ENCODE results near the gene TMEM267. TPM values are rescaled to one million over a fixed set of nuclear protein-coding genes. Genes with fewer than 3 reads are reported as not detected.
A peak's percentile ranks its signal among the peaks of the same experiment; 100 is the strongest.

TMEM267 gene, protein sequence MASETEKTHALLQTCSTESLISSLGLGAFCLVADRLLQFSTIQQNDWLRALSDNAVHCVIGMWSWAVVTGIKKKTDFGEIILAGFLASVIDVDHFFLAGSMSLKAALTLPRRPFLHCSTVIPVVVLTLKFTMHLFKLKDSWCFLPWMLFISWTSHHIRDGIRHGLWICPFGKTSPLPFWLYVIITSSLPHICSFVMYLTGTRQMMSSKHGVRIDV
- total RNA-seq (2014; rRNA removed; shearing (Covaris generic)) = 13.9 and 17.6 TPM in 2 replicates
- 17.8 and 22.0 TPM in 2 replicates for total RNA-seq (2022)
- Bru-seq, nascent RNA = percentile 91 among the genes with signal in this experiment
- BruChase-seq, experiment 1, labeled RNA remaining after a 6-hour chase = percentile 91 among the genes with signal in this experiment
- percentile 91 among the genes with signal in this experiment for BruChase-seq, experiment 2, labeled RNA remaining after a 2-hour chase
- long read RNA-seq, transcript TMEM267-201 (3 exons, 2,338 nt) = major isoform, 22 of 53 reads
- long read RNA-seq, partial matches to known transcripts = 3 of 53 reads
- long read RNA-seq, other reads (novel, unspliced or antisense) = 26 of 53 reads

DNA sequence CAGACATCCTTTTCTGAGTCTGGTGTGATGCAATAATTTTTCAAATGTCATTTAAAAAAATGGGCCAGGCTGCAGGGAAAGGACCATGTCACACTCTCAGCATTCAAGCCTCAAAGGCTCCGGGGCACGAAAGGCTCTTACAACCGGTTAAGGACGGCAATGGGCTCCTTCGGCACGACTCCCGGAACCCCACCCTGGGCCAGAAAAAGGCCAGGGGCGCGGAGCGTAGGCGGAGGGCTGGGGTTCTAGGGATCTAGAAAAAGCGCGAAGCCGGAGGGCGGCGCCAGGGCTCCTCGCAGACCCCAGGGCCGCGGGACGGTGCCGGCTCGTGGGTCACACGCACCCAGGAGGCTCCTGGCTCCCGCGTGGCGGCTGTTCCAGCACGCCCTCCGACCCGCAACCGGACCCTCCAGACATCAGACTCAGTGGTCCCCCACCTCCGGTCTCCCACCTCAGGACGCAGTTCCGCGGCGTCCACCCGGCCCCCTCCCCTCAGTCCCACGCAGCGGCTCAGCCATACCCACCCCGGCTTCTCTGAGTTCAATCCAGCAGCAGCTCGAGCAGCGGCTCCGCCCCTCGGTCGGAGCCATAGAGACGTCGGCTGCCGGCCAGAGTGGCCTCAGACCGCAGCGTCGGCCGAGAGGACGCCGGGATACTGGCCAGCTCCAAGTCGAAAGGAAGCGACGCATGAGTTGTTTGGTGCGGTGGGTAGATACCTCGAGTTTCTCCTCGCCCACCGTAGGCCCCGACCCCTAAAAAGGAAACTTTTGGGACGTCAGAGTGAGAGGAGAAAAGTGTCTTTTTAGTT, at the start of gene TMEM267:
TSS of gene TMEM267 (minus strand) at position 568 of the 808 bp plus-strand sequence. CDS start 29,896 bp downstream, outside the sequence.
- POLR2A ChIA-PET = interaction anchor here (0.6 to 4.2 kb wide), 31 partner anchors 9 to 619 kb away, joined by 3 to 38 read pairs (median 4); partner anchors contain the start of genes C5orf34, HMGCS1, NNT and ZNF131
- Histone ChIP-seq H2AFZ (ENCODE audit: low read length) (peak within 1 kb of the TSS; percentile 78), H3K4me2 (ENCODE audit: low read length) (peak within 1 kb of the TSS; percentile 85), H3K79me2 (ENCODE audit: insufficient read depth, low read depth, low read length) (peaks cover 35% of the 10 kb centered on the region; the same call in 1 of the 2 replicates), H3K27ac (ENCODE audit: low read depth, low read length, poor library complexity, severe bottlenecking) (peak within 1 kb of the TSS; percentile 88), H3K9me2 (ENCODE audit: insufficient read depth, low read length) (no peaks in the 10 kb centered on the region), H3K36me3 (ENCODE audit: insufficient read depth, low read length) (peaks cover 25% of the 10 kb centered on the region), H4K20me1 (ENCODE audit: insufficient read depth, low read length) (no peaks in the 10 kb centered on the region), H3K9me3 (ENCODE audit: low read length) (no peaks in the 10 kb centered on the region), H3K4me3 (ENCODE audit: low read depth, low read length, poor library complexity, severe bottlenecking) (peak within 1 kb of the TSS; percentile 84), H3K4me1 (ENCODE audit: insufficient read depth, low read length, poor library complexity, severe bottlenecking) (peaks cover 27% of the 10 kb centered on the region)
- TF ChIP-seq EZH2phosphoT487 (IDR thresholded peaks at IDR 0.05; ENCODE audit: borderline replicate concordance, low read depth, low read length) = no peak
- TF ChIP-seq, protein P1, sequence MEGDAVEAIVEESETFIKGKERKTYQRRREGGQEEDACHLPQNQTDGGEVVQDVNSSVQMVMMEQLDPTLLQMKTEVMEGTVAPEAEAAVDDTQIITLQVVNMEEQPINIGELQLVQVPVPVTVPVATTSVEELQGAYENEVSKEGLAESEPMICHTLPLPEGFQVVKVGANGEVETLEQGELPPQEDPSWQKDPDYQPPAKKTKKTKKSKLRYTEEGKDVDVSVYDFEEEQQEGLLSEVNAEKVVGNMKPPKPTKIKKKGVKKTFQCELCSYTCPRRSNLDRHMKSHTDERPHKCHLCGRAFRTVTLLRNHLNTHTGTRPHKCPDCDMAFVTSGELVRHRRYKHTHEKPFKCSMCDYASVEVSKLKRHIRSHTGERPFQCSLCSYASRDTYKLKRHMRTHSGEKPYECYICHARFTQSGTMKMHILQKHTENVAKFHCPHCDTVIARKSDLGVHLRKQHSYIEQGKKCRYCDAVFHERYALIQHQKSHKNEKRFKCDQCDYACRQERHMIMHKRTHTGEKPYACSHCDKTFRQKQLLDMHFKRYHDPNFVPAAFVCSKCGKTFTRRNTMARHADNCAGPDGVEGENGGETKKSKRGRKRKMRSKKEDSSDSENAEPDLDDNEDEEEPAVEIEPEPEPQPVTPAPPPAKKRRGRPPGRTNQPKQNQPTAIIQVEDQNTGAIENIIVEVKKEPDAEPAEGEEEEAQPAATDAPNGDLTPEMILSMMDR (conservative IDR thresholded peaks at IDR 0.05; ENCODE audit: low read length) = no peak
- CTCF ChIA-PET (ENCODE audit: unreplicated experiment) = interaction anchor here (0.6 to 1.7 kb wide), 6 partner anchors 8 to 442 kb away, joined by 3 to 13 read pairs (median 6); partner anchors contain the start of gene ZNF131
- intact Hi-C loops (cut with micrococcal nuclease; ENCODE audit: unreplicated experiment) = loop anchor here (1.0 to 10.0 kb wide), 9 partner anchors 31 to 489 kb away; partner anchors contain the start of genes ANXA2R, C5orf34, HMGCS1 and NNT
- DNase-seq (ENCODE audit: low spot score) = peak; percentile 95
- BruUV-seq (replicated peaks) = no TSS peak

DNA sequence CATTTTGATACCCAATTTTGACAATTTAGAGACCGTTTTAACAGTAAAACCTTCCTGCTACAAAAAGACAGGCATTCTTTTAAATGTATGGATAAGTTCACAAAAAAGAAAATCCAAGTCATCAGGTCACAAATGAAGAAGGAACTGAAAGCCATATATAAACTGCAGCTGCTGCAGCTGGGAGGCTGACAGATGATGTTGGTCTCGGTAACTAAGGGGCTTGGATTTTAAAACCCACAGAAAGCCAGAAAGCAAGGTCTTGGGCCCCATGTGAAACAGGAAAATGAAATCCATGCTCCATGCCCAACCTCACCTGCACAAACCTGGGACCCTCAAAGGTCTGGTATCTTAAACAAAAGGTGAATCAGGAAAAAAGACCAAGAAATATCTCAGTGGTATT, 47.0 kb upstream of the TMEM267 start:
- TF ChIP-seq, protein P1 (conservative IDR thresholded peaks at IDR 0.05; ENCODE audit: low read length) = no peak
- no peak for TF ChIP-seq EZH2phosphoT487 (IDR thresholded peaks at IDR 0.05; ENCODE audit: borderline replicate concordance, low read depth, low read length)
- intact Hi-C loops (cut with micrococcal nuclease; ENCODE audit: unreplicated experiment) = no loop called here
- Histone ChIP-seq H3K79me2 (ENCODE audit: insufficient read depth, low read depth, low read length) (no peaks in the 10 kb centered on the region), H3K4me2 (ENCODE audit: low read length) (no peak overlapping the region), H3K4me1 (ENCODE audit: insufficient read depth, low read length, poor library complexity, severe bottlenecking) (peaks cover 6% of the 10 kb centered on the region), H3K36me3 (ENCODE audit: insufficient read depth, low read length) (peaks cover 87% of the 10 kb centered on the region), H4K20me1 (ENCODE audit: insufficient read depth, low read length) (peaks cover 3% of the 10 kb centered on the region; the same call in 1 of the 2 replicates), H3K27ac (ENCODE audit: low read depth, low read length, poor library complexity, severe bottlenecking) (no peak overlapping the region), H3K4me3 (ENCODE audit: low read depth, low read length, poor library complexity, severe bottlenecking) (no peak overlapping the region), H3K9me2 (ENCODE audit: insufficient read depth, low read length) (no peaks in the 10 kb centered on the region), H2AFZ (ENCODE audit: low read length) (no peak overlapping the region), H3K9me3 (ENCODE audit: low read length) (no peaks in the 10 kb centered on the region)
- BruUV-seq (replicated peaks) = no TSS peak
- ChIA-PET CTCF (ENCODE audit: unreplicated experiment) (no interaction called here), POLR2A (no interaction called here)
- DNase-seq (ENCODE audit: low spot score) = peak; percentile 19
